HG03442 (cell line): ENCODE results near the gene DEPDC1.
"Not testable (repeated sequence)": the region's sequence is repeated elsewhere in the genome, so short reads cannot be mapped to it uniquely, and the experiment has no call there.

Source experiments
- ATAC-seq: cut with Tn5 transposase; IDR thresholded peaks from one replicate; pipeline ENCODE4 v1.9.1; 2021; ENCODE audit warnings: mild to moderate bottlenecking, moderate library complexity; ENCODE audit not compliant: unreplicated experiment

The DEPDC1 gene

GRCh38 chr1:68496680-68497357 lies at the start of gene DEPDC1:
Gene DEPDC1 (minus strand): TSS chr1:68497082. CDS start chr1:68496999, 83 bp downstream.
- ATAC-seq = peak; percentile 93

GRCh38 chr1:68544651-68545050 lies 47.8 kb upstream of the DEPDC1 start:
- no peak for ATAC-seq

GRCh38 chr1:68542586-68542985 lies 45.7 kb upstream of the DEPDC1 start:
- no peak for ATAC-seq

- ATAC-seq = no peak
Measured at GRCh38 chr1:68538941-68539340, 42.1 kb upstream of the DEPDC1 start.

- no peak for ATAC-seq
Measured at GRCh38 chr1:68528243-68528642, 31.4 kb upstream of the DEPDC1 start.

GRCh38 chr1:68525781-68526180 lies 28.9 kb upstream of the DEPDC1 start:
- no peak for ATAC-seq

GRCh38 chr1:68521286-68521685 lies 24.4 kb upstream of the DEPDC1 start:
- no peak for ATAC-seq

GRCh38 chr1:68516066-68516465 lies 19.2 kb upstream of the DEPDC1 start:
- no peak for ATAC-seq

GRCh38 chr1:68511254-68511653 lies 14.4 kb upstream of the DEPDC1 start:
- ATAC-seq = no peak

- ATAC-seq = no peak
Measured at GRCh38 chr1:68506386-68506785, 9.5 kb upstream of the DEPDC1 start.

GRCh38 chr1:68503085-68503484 lies 6.2 kb upstream of the DEPDC1 start:
- no peak for ATAC-seq

GRCh38 chr1:68497358-68497698 lies 446 bp upstream of the DEPDC1 start:
- ATAC-seq = peak; percentile 13

GRCh38 chr1:68495968-68496679 lies 758 bp downstream of the DEPDC1 start:
- peak; percentile 13 for ATAC-seq

GRCh38 chr1:68495532-68495931 lies 1.4 kb downstream of the DEPDC1 start:
- ATAC-seq = no peak

- no peak for ATAC-seq
Measured at GRCh38 chr1:68493193-68493592, 3.7 kb downstream of the DEPDC1 start.

- ATAC-seq = not testable (repeated sequence)
Measured at GRCh38 chr1:68492255-68492654, 4.6 kb downstream of the DEPDC1 start.

GRCh38 chr1:68490046-68490651 lies 6.7 kb downstream of the DEPDC1 start:
- ATAC-seq = no peak

- ATAC-seq = no peak
Measured at GRCh38 chr1:68485431-68486022, 11.4 kb downstream of the DEPDC1 start.

GRCh38 chr1:68484618-68485017 lies 12.3 kb downstream of the DEPDC1 start:
- ATAC-seq = no peak

- ATAC-seq = no peak
Measured at GRCh38 chr1:68481041-68481440, 15.8 kb downstream of the DEPDC1 start.

- no peak for ATAC-seq
Measured at GRCh38 chr1:68479501-68479900, 17.4 kb downstream of the DEPDC1 start.

- no peak for ATAC-seq
Measured at GRCh38 chr1:68478662-68479061, 18.2 kb downstream of the DEPDC1 start.
